SK-N-SH treated with all-trans-retinoic acid at 6 μM for 48 hours (cell line): Measurements from ENCODE around the gene SLC2A8.

Source experiments
- ARNTL ChIP-seq: fragments of 450-650 bp; formaldehyde crosslinking; IDR thresholded peaks from 2 replicates; pipeline ENCODE4 v1.5.0; 2020; ENCODE audit warnings: low read depth, mild to moderate bottlenecking, moderate library complexity, borderline replicate concordance
- CREB5 ChIP-seq: fragments of 250-450 bp; sonication (Bioruptor Pico); IDR thresholded peaks from 2 replicates; pipeline ENCODE4 v1.5.1; 2020; ENCODE audit warnings: low read depth, mild to moderate bottlenecking, moderate library complexity
- POU6F1 ChIP-seq: fragments of 250-450 bp; sonication (Bioruptor Pico); IDR thresholded peaks from 2 replicates; pipeline ENCODE4 v1.8.0; 2021; ENCODE audit warnings: low read depth, mild to moderate bottlenecking, moderate library complexity, borderline replicate concordance
- PPARA ChIP-seq: fragments of 250-450 bp; sonication (Bioruptor Pico); IDR thresholded peaks from 2 replicates; pipeline ENCODE4 v1.5.0; 2020; ENCODE audit warnings: mild to moderate bottlenecking, borderline replicate concordance
- RARB ChIP-seq: fragments of 250-450 bp; sonication (Bioruptor Pico); IDR thresholded peaks from 2 replicates; pipeline ENCODE4 v1.8.0; 2021; ENCODE audit warnings: mild to moderate bottlenecking, moderate library complexity
- TCF4 ChIP-seq: fragments of 250-450 bp; sonication (Bioruptor Pico); IDR thresholded peaks from 2 replicates; pipeline ENCODE4 v1.8.0; 2021; ENCODE audit warnings: mild to moderate bottlenecking, moderate library complexity, borderline replicate concordance
- ZFP30 ChIP-seq: fragments of 450-650 bp; formaldehyde crosslinking; IDR thresholded peaks from 2 replicates; pipeline ENCODE4 v1.5.0; 2022; ENCODE audit warnings: mild to moderate bottlenecking, moderate library complexity
- ZNF8 ChIP-seq: fragments of 450-650 bp; formaldehyde crosslinking; IDR thresholded peaks from 2 replicates; pipeline ENCODE4 v1.5.0; 2020; ENCODE audit warnings: mild to moderate bottlenecking, moderate library complexity
- TF ChIP-seq, protein P1 (sequence below): fragments of 250-450 bp; sonication (Bioruptor Pico); IDR thresholded peaks from 2 replicates; pipeline ENCODE4 v1.8.0; 2020; ENCODE audit warnings: mild to moderate bottlenecking, moderate library complexity, borderline replicate concordance

DNA sequence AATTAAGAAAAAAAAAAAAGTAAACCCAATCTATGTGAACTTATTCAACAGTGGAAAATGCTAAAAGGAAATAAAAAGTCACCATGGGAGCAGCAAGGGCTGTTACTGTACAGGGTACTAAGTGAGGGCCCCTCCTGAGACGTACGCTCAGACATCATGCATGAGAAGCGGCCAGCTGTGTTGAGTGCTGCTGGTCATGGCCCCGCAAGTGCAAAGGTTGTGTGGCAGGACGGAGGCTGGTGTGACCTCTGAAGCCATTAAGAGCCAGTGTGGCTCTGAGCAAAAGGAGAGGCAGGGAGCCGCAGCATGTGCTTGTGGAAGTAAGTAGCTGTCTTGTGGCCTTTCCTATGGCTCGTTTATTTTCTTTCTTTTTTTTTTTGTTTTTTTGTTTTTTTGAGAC, 24.1 kb downstream of the SLC2A8 start:
- TF ChIP-seq, protein P1, sequence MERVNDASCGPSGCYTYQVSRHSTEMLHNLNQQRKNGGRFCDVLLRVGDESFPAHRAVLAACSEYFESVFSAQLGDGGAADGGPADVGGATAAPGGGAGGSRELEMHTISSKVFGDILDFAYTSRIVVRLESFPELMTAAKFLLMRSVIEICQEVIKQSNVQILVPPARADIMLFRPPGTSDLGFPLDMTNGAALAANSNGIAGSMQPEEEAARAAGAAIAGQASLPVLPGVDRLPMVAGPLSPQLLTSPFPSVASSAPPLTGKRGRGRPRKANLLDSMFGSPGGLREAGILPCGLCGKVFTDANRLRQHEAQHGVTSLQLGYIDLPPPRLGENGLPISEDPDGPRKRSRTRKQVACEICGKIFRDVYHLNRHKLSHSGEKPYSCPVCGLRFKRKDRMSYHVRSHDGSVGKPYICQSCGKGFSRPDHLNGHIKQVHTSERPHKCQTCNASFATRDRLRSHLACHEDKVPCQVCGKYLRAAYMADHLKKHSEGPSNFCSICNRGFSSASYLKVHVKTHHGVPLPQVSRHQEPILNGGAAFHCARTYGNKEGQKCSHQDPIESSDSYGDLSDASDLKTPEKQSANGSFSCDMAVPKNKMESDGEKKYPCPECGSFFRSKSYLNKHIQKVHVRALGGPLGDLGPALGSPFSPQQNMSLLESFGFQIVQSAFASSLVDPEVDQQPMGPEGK, result no peak
- TF ChIP-seq CREB5 (CRISPR knock-in tag) (no peak), POU6F1 (CRISPR knock-in tag) (no peak), TCF4 (CRISPR knock-in tag) (no peak), ZNF8 (CRISPR knock-in tag) (no peak), ARNTL (CRISPR knock-in tag) (no peak), PPARA (CRISPR knock-in tag) (no peak), RARB (no peak), ZFP30 (CRISPR knock-in tag) (no peak)
